ENCODE measurements around the gene BTBD1. TPM values are rescaled to one million over a fixed set of nuclear protein-coding genes. Genes with fewer than 3 reads are reported as not detected.
"Not testable (repeated sequence)": the region's sequence is repeated elsewhere in the genome, so short reads cannot be mapped to it uniquely, and the experiment has no call there.

The BTBD1 gene
- total and polyA plus RNA-seq, 7 experiments from 2014 or later = 35.0 to 57.6 (median 38.0) TPM

- Histone ChIP-seq H3K27ac (ENCODE audit: low read depth, low read length) (peak overlapping the region; percentile 77), H3K4me3 (ENCODE audit: low read length) (peak overlapping the region; percentile 91), H3K9me3 (ENCODE audit: control insufficient read depth in 2 of 3, low read length in 3 of 3) (no peaks in the 10 kb centered on the region), H3K4me1 (ENCODE audit: control insufficient read depth in 2 of 2, insufficient read depth in 2 of 2, low read length in 2 of 2) (peaks cover 14 to 24% of the 10 kb centered on the region in 2 donors), H3K27me3 (ENCODE audit: control insufficient read depth in 2 of 2, insufficient read depth in 2 of 2, low read length in 2 of 2) (no peaks in the 10 kb centered on the region), H3K36me3 (ENCODE audit: control insufficient read depth in 2 of 3, insufficient read depth in 3 of 3, low read length in 3 of 3) (peaks cover 4 to 39% (median 13%) of the 10 kb centered on the region in 3 experiments)
- no peaks in the 10 kb centered on the region for H3K27me3 Mint-ChIP-seq
- H3K4me3 Mint-ChIP-seq = peak overlapping the region; percentile 91 to 100 (median 96)
- H3K9me3 Mint-ChIP-seq = peaks cover 0 to 2% (median 0%) of the 10 kb centered on the region in 11 donors
- H3K27ac Mint-ChIP-seq = peak overlapping the region; percentile 88 to 98 (median 92)
- intact Hi-C loops (cut with micrococcal nuclease) = loop anchor here (1.0 to 5.0 kb wide), 10 partner anchors 24 to 470 kb away; partner anchors contain the start of genes RAMAC (in 2 of the 2), RPS17 (in 2 of the 2), BTBD1 (in 1 of the 2) and HDGFL3 (in 1 of the 2)
- peaks cover 4 to 14% (median 10%) of the 10 kb centered on the region in 5 donors for H3K36me3 Mint-ChIP-seq
- CTCF ChIA-PET = interaction anchor here (0.7 to 1.5 kb wide), 5 partner anchors 9 to 471 kb away, joined by 3 to 5 read pairs (median 4); no protein-coding TSS in a partner anchor
- POLR2A ChIA-PET = interaction anchor here (0.6 to 3.9 kb wide), 7 partner anchors 24 to 471 kb away, joined by 3 to 27 read pairs (median 5); partner anchors contain the start of genes BTBD1, RAMAC and RPS17
- DNase-seq (peak; percentile 45 to 73 (median 67)), ATAC-seq (peak; percentile 82)
- peaks cover 43 to 68% (median 55%) of the 10 kb centered on the region in 7 donors for H3K4me1 Mint-ChIP-seq
These were observed 56.3 kb downstream of the BTBD1 start for GRCh38 chr15:83010709-83011270.

- not testable (repeated sequence) for H3K9me3 ChIP-seq (ENCODE audit: control insufficient read depth in 2 of 3, low read length in 3 of 3); H3K27me3 ChIP-seq (ENCODE audit: control insufficient read depth in 2 of 2, insufficient read depth in 2 of 2, low read length in 2 of 2); ATAC-seq; DNase-seq; H3K4me3 ChIP-seq (ENCODE audit: low read length); H3K36me3 Mint-ChIP-seq; H3K4me1 ChIP-seq (ENCODE audit: control insufficient read depth in 2 of 2, insufficient read depth in 2 of 2, low read length in 2 of 2); H3K9me3 Mint-ChIP-seq; H3K27me3 Mint-ChIP-seq
- Histone ChIP-seq H3K36me3 (ENCODE audit: control insufficient read depth in 2 of 3, insufficient read depth in 3 of 3, low read length in 3 of 3) (peaks cover 0 to 11% (median 0%) of the 10 kb centered on the region in 3 experiments), H3K27ac (ENCODE audit: low read depth, low read length) (peak overlapping the region; percentile 62)
- Mint-ChIP-seq H3K27ac (peak overlapping the region in 8 of 9 donors; percentile 66 to 92 (median 86)), H3K4me1 (peaks cover 0 to 13% (median 9%) of the 10 kb centered on the region in 7 donors), H3K4me3 (peak overlapping the region in 4 of 10 donors; percentile 59 to 82 (median 68))
- POLR2A ChIA-PET = interaction anchor here (0.9 to 2.1 kb wide), 2 partner anchors 14 to 470 kb away, joined by 3 to 9 read pairs; partner anchors contain the start of gene RAMAC
- intact Hi-C loops (cut with micrococcal nuclease) = loop anchor here (1.0 to 10.0 kb wide), 9 partner anchors 151 to 554 kb away; partner anchors contain the start of genes CPEB1 (in 1 of the 2), FSD2 (in 1 of the 2), RPS17 (in 1 of the 2) and WHAMM (in 1 of the 2)
- CTCF ChIA-PET = interaction anchor here (0.7 to 2.1 kb wide), 6 partner anchors 9 to 470 kb away, joined by 3 to 15 read pairs (median 4); partner anchors contain the start of gene C15orf40
These were observed 66.4 kb downstream of the BTBD1 start for GRCh38 chr15:83000672-83001031.

- H3K27me3 Mint-ChIP-seq = no peaks in the 10 kb centered on the region
- Histone ChIP-seq H3K27ac (ENCODE audit: low read depth, low read length) (peak overlapping the region; percentile 62), H3K4me3 (ENCODE audit: low read length) (peak overlapping the region; percentile 21), H3K9me3 (ENCODE audit: control insufficient read depth in 2 of 3, low read length in 3 of 3) (no peaks in the 10 kb centered on the region), H3K36me3 (ENCODE audit: control insufficient read depth in 2 of 3, insufficient read depth in 3 of 3, low read length in 3 of 3) (peaks cover 0 to 5% (median 0%) of the 10 kb centered on the region in 3 experiments), H3K27me3 (ENCODE audit: control insufficient read depth in 2 of 2, insufficient read depth in 2 of 2, low read length in 2 of 2) (no peaks in the 10 kb centered on the region), H3K4me1 (ENCODE audit: control insufficient read depth in 2 of 2, insufficient read depth in 2 of 2, low read length in 2 of 2) (peaks cover 3 to 5% of the 10 kb centered on the region in 2 donors)
- H3K4me3 Mint-ChIP-seq = peak overlapping the region; percentile 59 to 87 (median 81)
- H3K9me3 Mint-ChIP-seq = no peaks in the 10 kb centered on the region
- intact Hi-C loops (cut with micrococcal nuclease) = loop anchor here (1.0 to 10.0 kb wide), 9 partner anchors 151 to 555 kb away; partner anchors contain the start of genes CPEB1 (in 1 of the 2), FSD2 (in 1 of the 2), RPS17 (in 1 of the 2) and WHAMM (in 1 of the 2)
- DNase-seq (peak in 8 of 9 donors; percentile 13 to 68 (median 50)), ATAC-seq (peak; percentile 94)
- ChIA-PET CTCF (interaction anchor here (0.5 to 2.1 kb wide), 9 partner anchors 8 to 512 kb away, joined by 3 to 15 read pairs (median 4); partner anchors contain the start of gene C15orf40), POLR2A (interaction anchor here (0.9 to 2.1 kb wide), 2 partner anchors 14 to 470 kb away, joined by 3 to 9 read pairs; partner anchors contain the start of gene RAMAC)
- H3K4me1 Mint-ChIP-seq = peaks cover 0 to 13% (median 9%) of the 10 kb centered on the region in 7 donors
- no peaks in the 10 kb centered on the region for H3K36me3 Mint-ChIP-seq
- peak overlapping the region; percentile 44 to 92 (median 83) for H3K27ac Mint-ChIP-seq
These were observed 67.0 kb downstream of the BTBD1 start for GRCh38 chr15:82999905-83000671.

- intact Hi-C loops (cut with micrococcal nuclease) = no loop called here
- DNase-seq = no peak
- H3K4me3 ChIP-seq (ENCODE audit: low read length) = no peak overlapping the region
- ChIA-PET CTCF (interaction anchor here (0.7 to 2.1 kb wide), 4 partner anchors 14 to 472 kb away, joined by 4 to 15 read pairs (median 4); no protein-coding TSS in a partner anchor), POLR2A (interaction anchor here (2.1 kb wide), 1 partner anchor 469 kb away, joined by 9 read pairs; no protein-coding TSS in a partner anchor)
- no peaks in the 10 kb centered on the region for H3K27me3 Mint-ChIP-seq
- peak overlapping the region; percentile 62 for H3K27ac ChIP-seq (ENCODE audit: low read depth, low read length)
- peaks cover 3 to 5% of the 10 kb centered on the region in 2 donors for H3K4me1 ChIP-seq (ENCODE audit: control insufficient read depth in 2 of 2, insufficient read depth in 2 of 2, low read length in 2 of 2)
- H3K9me3 ChIP-seq (ENCODE audit: control insufficient read depth in 2 of 3, low read length in 3 of 3) = no peaks in the 10 kb centered on the region
- no peaks in the 10 kb centered on the region for H3K36me3 ChIP-seq (ENCODE audit: control insufficient read depth in 2 of 3, insufficient read depth in 3 of 3, low read length in 3 of 3)
- H3K36me3 Mint-ChIP-seq = no peaks in the 10 kb centered on the region
- H3K4me1 Mint-ChIP-seq = peaks cover 0 to 13% (median 9%) of the 10 kb centered on the region in 7 donors
- no peaks in the 10 kb centered on the region for H3K9me3 Mint-ChIP-seq
- peak overlapping the region in 7 of 9 donors; percentile 72 to 92 (median 89) for H3K27ac Mint-ChIP-seq
- ATAC-seq = no peak
- H3K27me3 ChIP-seq (ENCODE audit: control insufficient read depth in 2 of 2, insufficient read depth in 2 of 2, low read length in 2 of 2) = no peaks in the 10 kb centered on the region
- H3K4me3 Mint-ChIP-seq = peak overlapping the region in 1 of 10 donors; percentile 63
These were observed 67.6 kb downstream of the BTBD1 start for GRCh38 chr15:82999426-82999825.

GRCh38 chr15:82995938-82996337, 71.1 kb downstream of the BTBD1 start:
- CTCF ChIA-PET = no interaction called here
- peak overlapping the region in 2 of 9 donors; percentile 22 to 65 for H3K27ac Mint-ChIP-seq
- H3K27me3 Mint-ChIP-seq = no peaks in the 10 kb centered on the region
- H3K4me1 ChIP-seq (ENCODE audit: control insufficient read depth in 2 of 2, insufficient read depth in 2 of 2, low read length in 2 of 2) = peaks cover 3 to 5% of the 10 kb centered on the region in 2 donors
- no peak for ATAC-seq
- no peaks in the 10 kb centered on the region for H3K27me3 ChIP-seq (ENCODE audit: control insufficient read depth in 2 of 2, insufficient read depth in 2 of 2, low read length in 2 of 2)
- peaks cover 0 to 4% (median 4%) of the 10 kb centered on the region in 5 donors for H3K36me3 Mint-ChIP-seq
- DNase-seq = no peak
- no peaks in the 10 kb centered on the region for H3K9me3 ChIP-seq (ENCODE audit: control insufficient read depth in 2 of 3, low read length in 3 of 3)
- intact Hi-C loops (cut with micrococcal nuclease) = no loop called here
- POLR2A ChIA-PET = interaction anchor here (2.2 kb wide), 1 partner anchor 10 kb away, joined by 7 read pairs; the partner anchor contains the start of gene RAMAC
- H3K4me1 Mint-ChIP-seq = peaks cover 0 to 13% (median 10%) of the 10 kb centered on the region in 7 donors
- H3K36me3 ChIP-seq (ENCODE audit: control insufficient read depth in 2 of 3, insufficient read depth in 3 of 3, low read length in 3 of 3) = no peaks in the 10 kb centered on the region
- H3K4me3 Mint-ChIP-seq = no peak overlapping the region
- no peak overlapping the region for H3K27ac ChIP-seq (ENCODE audit: low read depth, low read length)
- no peak overlapping the region for H3K4me3 ChIP-seq (ENCODE audit: low read length)
- no peaks in the 10 kb centered on the region for H3K9me3 Mint-ChIP-seq

GRCh38 chr15:82995076-82995475, 72.0 kb downstream of the BTBD1 start:
- ChIA-PET POLR2A (interaction anchor here (2.2 kb wide), 1 partner anchor 9 kb away, joined by 7 read pairs; the partner anchor contains the start of gene RAMAC), CTCF (no interaction called here)
- no peaks in the 10 kb centered on the region for H3K27me3 Mint-ChIP-seq
- DNase-seq (no peak), ATAC-seq (no peak)
- peaks cover 1 to 4% of the 10 kb centered on the region in 2 donors for H3K4me1 ChIP-seq (ENCODE audit: control insufficient read depth in 2 of 2, insufficient read depth in 2 of 2, low read length in 2 of 2)
- H3K27ac Mint-ChIP-seq = no peak overlapping the region
- no peaks in the 10 kb centered on the region for H3K27me3 ChIP-seq (ENCODE audit: control insufficient read depth in 2 of 2, insufficient read depth in 2 of 2, low read length in 2 of 2)
- H3K27ac ChIP-seq (ENCODE audit: low read depth, low read length) = no peak overlapping the region
- no peak overlapping the region for H3K4me3 Mint-ChIP-seq
- H3K36me3 Mint-ChIP-seq = peaks cover 0 to 9% (median 8%) of the 10 kb centered on the region in 5 donors
- H3K9me3 ChIP-seq (ENCODE audit: control insufficient read depth in 2 of 3, low read length in 3 of 3) = no peaks in the 10 kb centered on the region
- H3K9me3 Mint-ChIP-seq = no peaks in the 10 kb centered on the region
- H3K4me3 ChIP-seq (ENCODE audit: low read length) = no peak overlapping the region
- peaks cover 0 to 11% (median 7%) of the 10 kb centered on the region in 7 donors for H3K4me1 Mint-ChIP-seq
- intact Hi-C loops (cut with micrococcal nuclease) = no loop called here
- H3K36me3 ChIP-seq (ENCODE audit: control insufficient read depth in 2 of 3, insufficient read depth in 3 of 3, low read length in 3 of 3) = peaks cover 0 to 3% (median 0%) of the 10 kb centered on the region in 3 experiments

Data from naive thymus-derived CD4-positive, alpha-beta T cell (primary cell).